ENCODE results near the gene UBE2D3.

The UBE2D3 gene

GRCh38 chr4:102807345-102807744 is 20.0 kb downstream of the UBE2D3 start:
- no peak for TF ChIP-seq CTCF (conservative IDR thresholded peaks at IDR 0.05)
- no peak overlapping the region for H3K27ac ChIP-seq

- TF ChIP-seq CTCF (conservative IDR thresholded peaks at IDR 0.05) = no peak
- no peak overlapping the region for H3K27ac ChIP-seq
Observed at GRCh38 chr4:102799816-102800215, 27.5 kb downstream of the UBE2D3 start.

GRCh38 chr4:102794999-102795398 is 32.4 kb downstream of the UBE2D3 start:
- no peak overlapping the region for H3K27ac ChIP-seq
- TF ChIP-seq CTCF (conservative IDR thresholded peaks at IDR 0.05) = no peak

GRCh38 chr4:102792361-102792936 is 34.9 kb downstream of the UBE2D3 start:
- no peak for TF ChIP-seq CTCF (conservative IDR thresholded peaks at IDR 0.05)
- H3K27ac ChIP-seq = no peak overlapping the region

GRCh38 chr4:102791318-102791835 is 36.0 kb downstream of the UBE2D3 start:
- TF ChIP-seq CTCF (conservative IDR thresholded peaks at IDR 0.05) = no peak
- no peak overlapping the region for H3K27ac ChIP-seq

- no peak overlapping the region for H3K27ac ChIP-seq
- TF ChIP-seq CTCF (conservative IDR thresholded peaks at IDR 0.05) = no peak
Observed at GRCh38 chr4:102789317-102789717, 38.0 kb downstream of the UBE2D3 start.

GRCh38 chr4:102787944-102788343 is 39.4 kb downstream of the UBE2D3 start:
- H3K27ac ChIP-seq = no peak overlapping the region
- no peak for TF ChIP-seq CTCF (conservative IDR thresholded peaks at IDR 0.05)
